Thyroid gland (tissue), 4 donors: ENCODE data around the gene PNLIPRP1. TPM values are rescaled to one million over a fixed set of nuclear protein-coding genes. Genes with fewer than 3 reads are reported as not detected.

Experiments
- DNase-seq, 2 donors: peaks; one replicate each; pipeline ENCODE4 v3.0.0-alpha.2; 2019
- H3K27ac ChIP-seq, 3 donors: fragments of 200-600 bp; sonication (generic); 1 replicate in 2 of 3; 2 replicates in 1 of 3; pipeline ENCODE4 v1.5.1; 2016 to 2019; ENCODE audit warnings: mild to moderate bottlenecking in 1 of 3, moderate library complexity in 1 of 3
- H3K27me3 ChIP-seq: fragments of 200-600 bp; sonication (generic); one replicate; pipeline ENCODE4 v1.5.1; 2019
- H3K36me3 ChIP-seq, 2 donors: fragments of 200-600 bp; sonication (generic); one replicate each; pipeline ENCODE4 v1.5.1; 2016 to 2019
- H3K4me1 ChIP-seq, 2 donors: fragments of 200-600 bp; sonication (generic); one replicate each; pipeline ENCODE4 v1.5.1; 2017 to 2019
- H3K4me3 ChIP-seq, 3 donors: fragments of 200-600 bp; sonication (generic); replicated peaks in 1 of 3; 1 replicate in 2 of 3; 2 replicates in 1 of 3; pipeline ENCODE4 v1.5.1; 2016; ENCODE audit warnings: mild to moderate bottlenecking in 1 of 3
- H3K9me3 ChIP-seq: fragments of 200-600 bp; sonication (generic); one replicate; pipeline ENCODE4 v1.5.1; 2017
- CTCF ChIP-seq, 6 experiments: fragments of 200-600 bp in 3 of 6; fragments of 450-650 bp in 3 of 6; sonication (generic) in 3 of 6; IDR thresholded peaks; one replicate each; pipeline ENCODE4 v1.5.1; 2016 to 2019; ENCODE audit warnings: antibody characterized with exemption in 6 of 6, mild to moderate bottlenecking in 2 of 6, inconsistent platforms in 1 of 6, moderate library complexity in 1 of 6
- POLR2A ChIP-seq, 2 donors: fragments of 450-650 bp; IDR thresholded peaks; one replicate each; pipeline ENCODE4 v1.6.1; 2017; ENCODE audit warnings: antibody characterized with exemption in 2 of 2, mild to moderate bottlenecking in 2 of 2, moderate library complexity in 1 of 2
- WGBS, 2 donors: methylation state at CpG; one replicate each; pipeline ENCODE4 v1.1.5; 2017; 5-methylcytosine and 5-hydroxymethylcytosine counted together
- intact Hi-C: fragments of 100-400 bp; cut with DNase I; formaldehyde crosslinking; loops from one replicate; pipeline ENCODE4 v1.15.1; 2023
- total RNA-seq, 4 donors: library from RNA; depleted of rRNA; stranded (reverse); fragments of >200 nt; gene quantifications; one replicate each; pipeline ENCODE4 v1.2.3, GENCODE V29; 2016

The PNLIPRP1 gene
- total RNA-seq, 4 donors from 2014 or later: not detected

DNA sequence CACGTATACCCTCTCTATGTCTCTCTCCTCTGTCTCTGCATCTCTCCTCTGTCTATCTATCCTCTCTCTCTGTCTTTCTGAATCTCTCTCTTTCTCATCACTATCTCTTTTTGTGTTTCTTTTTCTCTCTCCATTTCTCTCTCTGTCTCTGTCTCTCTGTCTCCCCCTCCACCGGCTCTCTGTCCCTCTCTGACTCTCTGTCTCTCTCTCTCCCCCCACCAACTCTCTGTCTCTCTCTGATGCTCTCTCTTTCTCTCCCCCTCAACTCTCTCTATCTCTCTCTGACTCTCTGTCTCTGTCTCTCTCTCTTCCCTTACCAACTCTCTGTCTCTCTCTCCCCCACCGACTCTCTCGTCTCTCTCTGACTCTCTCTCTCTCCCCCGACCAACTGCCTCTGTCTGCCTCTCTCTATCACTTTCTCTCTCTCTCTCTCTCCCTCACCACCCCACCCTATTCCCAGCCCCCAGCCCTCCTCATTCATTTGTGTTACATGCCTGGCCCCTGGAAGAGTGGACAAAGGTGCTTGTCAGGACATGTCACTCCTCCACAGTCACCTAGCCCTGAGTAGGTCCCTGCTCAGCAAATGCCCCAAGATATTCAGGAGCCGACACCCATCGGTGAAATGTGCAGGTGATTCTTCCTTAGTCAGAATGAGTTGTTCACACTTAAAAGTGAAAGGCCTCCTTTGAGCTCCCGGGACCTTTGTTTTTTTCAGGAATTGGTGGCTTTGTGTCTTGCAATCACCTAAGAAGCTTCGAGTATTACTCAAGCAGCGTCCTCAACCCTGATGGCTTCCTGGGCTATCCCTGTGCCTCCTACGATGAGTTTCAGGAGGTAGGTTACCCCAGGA lies 43.6 kb downstream of the PNLIPRP1 start:
- no peak for TF ChIP-seq CTCF (IDR thresholded peaks at IDR 0.05)
- TF ChIP-seq POLR2A (IDR thresholded peaks at IDR 0.05): no peak
- Histone ChIP-seq H3K4me3 (no peak overlapping the region), H3K4me1 (no peaks in the 10 kb centered on the region), H3K27me3 (no peaks in the 10 kb centered on the region), H3K36me3 (no peaks in the 10 kb centered on the region), H3K27ac (no peak overlapping the region), H3K9me3 (no peaks in the 10 kb centered on the region)
- no peak for DNase-seq
- intact Hi-C loops: no loop called here
- WGBS, 2 donors: 80% methylated on average over 11 of the region's 11 CpGs

- H3K36me3 ChIP-seq: no peaks in the 10 kb centered on the region
- H3K27me3 ChIP-seq: no peaks in the 10 kb centered on the region
- H3K4me3 ChIP-seq: no peak overlapping the region
- intact Hi-C loops: no loop called here
- DNase-seq: no peak
- H3K9me3 ChIP-seq: no peaks in the 10 kb centered on the region
- TF ChIP-seq POLR2A (IDR thresholded peaks at IDR 0.05): no peak
- TF ChIP-seq CTCF (IDR thresholded peaks at IDR 0.05): no peak
- no peaks in the 10 kb centered on the region for H3K4me1 ChIP-seq
- no peak overlapping the region for H3K27ac ChIP-seq
Measured at GRCh38 chr10:116636385-116636784, 45.6 kb downstream of the PNLIPRP1 start.

DNA sequence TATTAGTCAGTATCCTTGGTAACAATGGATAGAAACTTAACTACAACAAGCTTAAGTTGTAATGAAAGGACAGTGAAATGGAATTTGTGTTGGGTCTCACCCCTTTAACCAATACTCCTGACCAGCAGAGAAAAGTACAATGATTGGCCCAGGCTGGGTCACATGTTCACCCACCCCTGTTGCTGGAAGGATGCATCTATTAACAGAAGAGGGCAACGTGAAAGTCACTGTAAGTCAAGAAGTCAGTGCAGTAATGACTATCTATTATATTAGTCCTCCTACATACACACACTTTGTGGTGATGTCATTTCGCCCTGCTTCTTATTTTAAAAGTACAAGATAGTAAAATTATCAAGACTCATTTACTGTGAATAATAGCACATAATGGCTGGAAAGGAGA lies 46.2 kb downstream of the PNLIPRP1 start:
- no peak for DNase-seq
- intact Hi-C loops: no loop called here
- H3K4me3 ChIP-seq: no peak overlapping the region
- no peak for TF ChIP-seq POLR2A (IDR thresholded peaks at IDR 0.05)
- no peak for TF ChIP-seq CTCF (IDR thresholded peaks at IDR 0.05)
- H3K4me1 ChIP-seq: no peaks in the 10 kb centered on the region
- H3K27ac ChIP-seq: no peak overlapping the region
- H3K36me3 ChIP-seq: no peaks in the 10 kb centered on the region
- no peaks in the 10 kb centered on the region for H3K9me3 ChIP-seq
- H3K27me3 ChIP-seq: no peaks in the 10 kb centered on the region
- 45 to 52% methylated on average over 2 of the region's 2 CpGs for WGBS, 2 donors

GRCh38 chr10:116637830-116638229 lies 47.1 kb downstream of the PNLIPRP1 start:
- TF ChIP-seq POLR2A (IDR thresholded peaks at IDR 0.05): no peak
- TF ChIP-seq CTCF (IDR thresholded peaks at IDR 0.05): no peak
- Histone ChIP-seq H3K4me3 (no peak overlapping the region), H3K27ac (no peak overlapping the region), H3K4me1 (no peaks in the 10 kb centered on the region), H3K36me3 (no peaks in the 10 kb centered on the region), H3K9me3 (no peaks in the 10 kb centered on the region), H3K27me3 (no peaks in the 10 kb centered on the region)
- intact Hi-C loops: no loop called here
- 14 to 17% methylated on average over 1 of the region's 1 CpG for WGBS, 2 donors
- no peak for DNase-seq

GRCh38 chr10:116646502-116646901 lies 55.7 kb downstream of the PNLIPRP1 start:
- Histone ChIP-seq H3K27ac (no peak overlapping the region), H3K9me3 (no peaks in the 10 kb centered on the region), H3K27me3 (no peaks in the 10 kb centered on the region), H3K4me3 (no peak overlapping the region), H3K4me1 (no peaks in the 10 kb centered on the region), H3K36me3 (no peaks in the 10 kb centered on the region)
- TF ChIP-seq CTCF (IDR thresholded peaks at IDR 0.05) (no peak), POLR2A (IDR thresholded peaks at IDR 0.05) (no peak)
- DNase-seq: no peak
- intact Hi-C loops: no loop called here
- WGBS, 2 donors: 97 to 100% methylated on average over 2 to 4 of the region's 5 CpGs
